Tibial nerve (tissue), 4 donors: Measurements from ENCODE around the gene ARPIN. TPM values are rescaled to one million over a fixed set of nuclear protein-coding genes. Genes with fewer than 3 reads are reported as not detected.

Source experiments
- DNase-seq, 2 donors: peaks; one replicate each; pipeline ENCODE4 v3.0.0-alpha.2; 2019; ENCODE audit warnings: low spot score in 2 of 2
- H3K27ac ChIP-seq, 4 donors: fragments of 200-600 bp; sonication (generic) in 3 of 4; one replicate each; pipeline ENCODE4 v1.5.1; 2017 to 2019; ENCODE audit warnings: mild to moderate bottlenecking in 1 of 4
- H3K27me3 ChIP-seq, 2 donors: fragments of 200-600 bp; sonication (generic) in 1 of 2; one replicate each; pipeline versions ENCODE4 v1.5.1 to v1.6.0; 2017 to 2019
- H3K36me3 ChIP-seq, 3 donors: fragments of 200-600 bp; sonication (generic); one replicate each; pipeline ENCODE4 v1.5.1; 2018 to 2019
- H3K4me1 ChIP-seq, 4 donors: fragments of 200-600 bp; sonication (generic) in 3 of 4; one replicate each; pipeline ENCODE4 v1.5.1; 2017 to 2019
- H3K4me3 ChIP-seq, 4 donors: fragments of 200-600 bp; sonication (generic) in 3 of 4; one replicate each; pipeline ENCODE4 v1.5.1; 2017 to 2019; ENCODE audit warnings: mild to moderate bottlenecking in 1 of 4, moderate library complexity in 1 of 4
- H3K9me3 ChIP-seq, 4 donors: fragments of 200-600 bp; sonication (generic) in 3 of 4; one replicate each; pipeline ENCODE4 v1.5.1; 2017 to 2019
- EP300 ChIP-seq, 2 donors: sonication (generic); formaldehyde crosslinking; IDR thresholded peaks; one replicate each; pipeline ENCODE4 v1.6.1; 2017; ENCODE audit warnings: antibody characterized with exemption in 2 of 2, mild to moderate bottlenecking in 1 of 2
- POLR2A ChIP-seq, 2 donors: fragments of 450-650 bp; IDR thresholded peaks; one replicate each; pipeline ENCODE4 v1.6.1; 2017; ENCODE audit warnings: antibody characterized with exemption in 2 of 2, mild to moderate bottlenecking in 2 of 2, moderate library complexity in 2 of 2
- WGBS, 2 donors: methylation state at CpG; one replicate each; pipeline ENCODE4 v1.1.5; 2018; 5-methylcytosine and 5-hydroxymethylcytosine counted together
- small RNA-seq: library from RNA; depleted of rRNA; stranded (forward); fragments of <200 nt; gene quantifications from one replicate; pipeline ENCODE3, GENCODE V24; 2016
- total RNA-seq, 4 donors: library from RNA; depleted of rRNA; stranded (reverse); fragments of >200 nt; gene quantifications; one replicate each; pipeline ENCODE4 v1.1.0, GENCODE V29; 2016
- TF ChIP-seq, protein P1 (sequence below), 5 experiments: fragments of 200-600 bp in 3 of 5; fragments of 450-650 bp in 2 of 5; sonication (generic) in 3 of 5; IDR thresholded peaks; one replicate each; pipeline ENCODE4 v1.5.1; 2016 to 2019; ENCODE audit warnings: antibody characterized with exemption in 5 of 5, mild to moderate bottlenecking in 3 of 5, moderate library complexity in 2 of 5

The ARPIN gene
- total RNA-seq, 4 donors from 2014 or later, result 21.0 to 32.6 (median 25.6) TPM

DNA sequence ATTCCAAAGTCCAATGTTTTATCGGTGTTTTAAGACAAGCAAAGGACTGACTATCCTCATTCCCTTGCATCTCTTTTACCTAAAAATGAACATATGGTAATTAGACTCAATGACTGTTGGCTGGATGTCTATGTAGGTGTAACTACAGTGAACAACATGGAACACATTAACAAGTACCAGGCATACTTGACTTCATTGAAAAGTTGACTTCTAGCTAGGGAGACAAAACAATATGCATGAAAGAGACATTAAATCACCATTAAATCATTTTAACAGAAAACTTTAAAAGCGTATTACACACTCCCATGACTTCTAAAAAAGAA lies 63.8 kb downstream of the ARPIN start:
- no peak for DNase-seq
- peak overlapping the region in 1 of 4 donors; percentile 14 for H3K27ac ChIP-seq
- TF ChIP-seq EP300 (IDR thresholded peaks at IDR 0.05) (no peak), POLR2A (IDR thresholded peaks at IDR 0.05) (no peak)
- TF ChIP-seq, protein P1, sequence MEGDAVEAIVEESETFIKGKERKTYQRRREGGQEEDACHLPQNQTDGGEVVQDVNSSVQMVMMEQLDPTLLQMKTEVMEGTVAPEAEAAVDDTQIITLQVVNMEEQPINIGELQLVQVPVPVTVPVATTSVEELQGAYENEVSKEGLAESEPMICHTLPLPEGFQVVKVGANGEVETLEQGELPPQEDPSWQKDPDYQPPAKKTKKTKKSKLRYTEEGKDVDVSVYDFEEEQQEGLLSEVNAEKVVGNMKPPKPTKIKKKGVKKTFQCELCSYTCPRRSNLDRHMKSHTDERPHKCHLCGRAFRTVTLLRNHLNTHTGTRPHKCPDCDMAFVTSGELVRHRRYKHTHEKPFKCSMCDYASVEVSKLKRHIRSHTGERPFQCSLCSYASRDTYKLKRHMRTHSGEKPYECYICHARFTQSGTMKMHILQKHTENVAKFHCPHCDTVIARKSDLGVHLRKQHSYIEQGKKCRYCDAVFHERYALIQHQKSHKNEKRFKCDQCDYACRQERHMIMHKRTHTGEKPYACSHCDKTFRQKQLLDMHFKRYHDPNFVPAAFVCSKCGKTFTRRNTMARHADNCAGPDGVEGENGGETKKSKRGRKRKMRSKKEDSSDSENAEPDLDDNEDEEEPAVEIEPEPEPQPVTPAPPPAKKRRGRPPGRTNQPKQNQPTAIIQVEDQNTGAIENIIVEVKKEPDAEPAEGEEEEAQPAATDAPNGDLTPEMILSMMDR (IDR thresholded peaks at IDR 0.05), result no peak
- peaks cover 0 to 38% (median 0%) of the 10 kb centered on the region in 3 donors for H3K36me3 ChIP-seq
- H3K27me3 ChIP-seq, result no peaks in the 10 kb centered on the region
- no peaks in the 10 kb centered on the region for H3K9me3 ChIP-seq
- H3K4me3 ChIP-seq, result no peak overlapping the region
- 89 to 93% methylated on average over 2 of the region's 2 CpGs for WGBS, 2 donors
- peaks cover 0 to 18% (median 6%) of the 10 kb centered on the region in 4 donors for H3K4me1 ChIP-seq

DNA sequence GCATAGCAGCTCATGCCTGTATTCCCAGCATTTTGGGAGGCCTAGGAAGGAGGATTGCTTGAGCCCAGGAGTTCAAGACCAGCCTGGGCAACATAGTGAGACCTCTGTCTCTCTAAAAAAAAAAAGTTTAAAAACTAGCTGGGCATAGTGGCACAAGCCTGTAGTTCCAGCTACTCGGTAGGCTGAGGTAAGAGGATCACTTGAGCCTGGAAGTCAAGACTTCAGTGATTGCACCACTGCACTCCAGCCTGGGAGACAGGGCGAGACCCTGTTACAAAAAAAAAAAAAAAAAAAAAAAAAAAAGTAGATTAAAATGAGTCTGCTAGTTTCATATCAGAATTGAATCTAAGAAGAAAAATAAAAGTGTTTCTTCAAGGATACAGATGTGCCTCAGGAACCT lies 65.7 kb downstream of the ARPIN start:
- no peak for TF ChIP-seq EP300 (IDR thresholded peaks at IDR 0.05)
- TF ChIP-seq, protein P1 (IDR thresholded peaks at IDR 0.05), result no peak
- no peak for TF ChIP-seq POLR2A (IDR thresholded peaks at IDR 0.05)
- no peak overlapping the region for H3K27ac ChIP-seq
- H3K4me1 ChIP-seq, result peaks cover 0 to 18% (median 6%) of the 10 kb centered on the region in 4 donors
- 84 to 88% methylated on average over 2 of the region's 2 CpGs for WGBS, 2 donors
- DNase-seq, result no peak
- H3K4me3 ChIP-seq, result no peak overlapping the region
- H3K36me3 ChIP-seq, result peaks cover 0 to 35% (median 0%) of the 10 kb centered on the region in 3 donors
- no peaks in the 10 kb centered on the region for H3K27me3 ChIP-seq
- no peaks in the 10 kb centered on the region for H3K9me3 ChIP-seq

DNA sequence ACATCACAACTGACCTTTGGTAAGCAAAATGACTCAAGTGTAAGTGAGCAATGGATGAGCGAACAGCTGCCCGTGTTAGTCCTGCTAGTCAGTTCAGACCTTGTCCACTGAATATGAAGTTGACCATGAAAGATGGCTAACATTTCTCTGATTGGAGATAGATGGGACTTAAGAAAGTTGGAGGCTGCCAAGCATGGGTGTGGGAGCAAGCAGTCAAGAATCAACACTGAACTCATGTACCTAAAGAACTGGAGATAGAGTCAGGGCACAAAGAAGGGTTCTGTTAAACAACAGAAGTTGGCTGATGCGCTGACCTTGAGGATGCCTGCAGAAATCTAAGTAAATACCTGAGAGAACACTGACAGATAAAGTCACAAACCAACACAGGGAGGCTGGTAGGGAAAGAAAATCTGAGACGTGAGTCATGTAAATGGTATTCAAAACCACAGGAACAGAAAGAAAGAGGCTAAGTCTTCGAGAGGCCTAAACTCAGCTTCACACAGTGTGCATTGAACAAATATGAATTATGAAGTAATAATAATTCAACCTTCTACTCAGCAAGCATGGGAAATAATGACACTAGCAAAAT lies 67.4 kb downstream of the ARPIN start:
- Histone ChIP-seq H3K27me3 (no peaks in the 10 kb centered on the region), H3K4me1 (peaks cover 0 to 18% (median 6%) of the 10 kb centered on the region in 4 donors), H3K4me3 (no peak overlapping the region), H3K36me3 (peaks cover 0 to 32% (median 0%) of the 10 kb centered on the region in 3 donors), H3K27ac (no peak overlapping the region), H3K9me3 (no peaks in the 10 kb centered on the region)
- WGBS, 2 donors, result 60 to 67% methylated on average over 5 of the region's 5 CpGs
- DNase-seq, result no peak
- TF ChIP-seq, protein P1 (IDR thresholded peaks at IDR 0.05), result no peak
- TF ChIP-seq EP300 (IDR thresholded peaks at IDR 0.05) (no peak), POLR2A (IDR thresholded peaks at IDR 0.05) (no peak)

Small RNA genes lying within 50 kb of the gene (small RNA-seq; reads per million reads assigned to genes)
- gene MIR5009 (not detected), gene MIR5094 (not detected), gene RNU6-1111P (not detected), gene RNU7-111P (not detected)

Other genes with a start within 250 kb of the ARPIN start
- 100 to 1,000 TPM; 144 to 392 (median 300) TPM for gene PLIN1, start 233.6 kb downstream of the ARPIN start, total RNA-seq
- 10 to 100 TPM in 2 of 4 donors, 1 to 10 TPM in 2; 7.2 to 15.5 (median 9.7) TPM for gene PEX11A, start 222.2 kb downstream of the ARPIN start, total RNA-seq
- under 1 TPM in 2 of 4 donors, not detected in 2; 0.21 to 0.39 TPM for gene WDR93, start 222.1 kb downstream of the ARPIN start, total RNA-seq
- 10 to 100 TPM in 1 of 4 donors, 1 to 10 TPM in 3; 3.5 to 10.5 (median 6.2) TPM for gene MESP1, start 161.7 kb downstream of the ARPIN start, total RNA-seq
- 1 to 10 TPM in 1 of 4 donors, not detected in 3; 1.5 TPM for gene MESP2, start 136.6 kb downstream of the ARPIN start, total RNA-seq
- gene ANPEP, start 98.1 kb downstream of the ARPIN start, total RNA-seq, result 10 to 100 TPM; 47.2 to 79.2 (median 72.1) TPM
- gene AP3S2, start 19.0 kb downstream of the ARPIN start, total RNA-seq, result 10 to 100 TPM; 49.2 to 61.4 (median 52.2) TPM
- gene ZNF710, start 88.4 kb upstream of the ARPIN start, total RNA-seq, result 10 to 100 TPM in 3 of 4 donors, 1 to 10 TPM in 1; 9.0 to 15.6 (median 11.2) TPM
- 10 to 100 TPM; 15.7 to 41.4 (median 20.3) TPM for gene IDH2, start 189.5 kb upstream of the ARPIN start, total RNA-seq